Measurements from ENCODE around the gene RALGDS. TPM values are rescaled to one million over a fixed set of nuclear protein-coding genes. Genes with fewer than 3 reads are reported as not detected.

Gene RALGDS
- total RNA-seq, 1 donor: 59.0 TPM

Other genes with a start within 250 kb of the RALGDS start
- 0.63 TPM for gene AK8, start 243.0 kb downstream of the RALGDS start, total RNA-seq
- gene SPACA9, start 242.3 kb downstream of the RALGDS start, total RNA-seq: 0.52 TPM
- gene TSC1, start 176.6 kb downstream of the RALGDS start, total RNA-seq: 48.5 TPM
- 13.6 TPM for gene GFI1B, start 142.5 kb downstream of the RALGDS start, total RNA-seq
- gene GTF3C5, start 90.2 kb downstream of the RALGDS start, total RNA-seq: 29.7 TPM
- 0.21 TPM for gene CEL, start 59.3 kb downstream of the RALGDS start, total RNA-seq
- 5.6 TPM for gene GBGT1, start 42.7 kb upstream of the RALGDS start, total RNA-seq
- not detected for gene OBP2B, start 88.0 kb upstream of the RALGDS start, total RNA-seq
- 4.5 TPM for gene ABO, start 154.0 kb upstream of the RALGDS start, total RNA-seq
- 4.8 TPM for gene SURF6, start 214.9 kb upstream of the RALGDS start, total RNA-seq
- gene MED22, start 226.9 kb upstream of the RALGDS start, total RNA-seq: 11.4 TPM
- gene RPL7A, start 227.0 kb upstream of the RALGDS start, total RNA-seq: 2,463 TPM
- 26.4 TPM for gene SURF1, start 235.2 kb upstream of the RALGDS start, total RNA-seq
- gene SURF2, start 235.3 kb upstream of the RALGDS start, total RNA-seq: 9.0 TPM

Measured in mononuclear cell (primary cell).